T-cell (primary cell): Measurements from ENCODE around the gene APOB. TPM values are rescaled to one million over a fixed set of nuclear protein-coding genes. Genes with fewer than 3 reads are reported as not detected.

ENCODE experiments used
- ATAC-seq, 4 experiments: fragments of 200-7000 bp in 3 of 4; fragments of 150-1000 bp in 1 of 4; cut with Tn5 transposase; replicated peaks in 1 of 4; 1 replicate in 3 of 4; 2 replicates in 1 of 4; pipeline ENCODE4 v1.10.0; 2021; ENCODE audit warnings: moderate library complexity in 3 of 4, mild to moderate bottlenecking in 2 of 4, moderate number of reproducible peaks in 1 of 4
- CTCF ChIA-PET, 2 donors: fragments of 300-600 bp; sonication (Branson Sonifier 250); formaldehyde crosslinking; loops; one replicate each; lab custom pipeline; 2022; ENCODE audit warnings: antibody characterized with exemption in 2 of 2; lab: Charles Lee
- POLR2A ChIA-PET, 2 donors: fragments of 300-600 bp; sonication (Branson Sonifier 250); formaldehyde crosslinking; loops; one replicate each; lab custom pipeline; 2022; ENCODE audit warnings: antibody characterized with exemption in 2 of 2; lab: Charles Lee
- DNase-seq, 35 experiments: peaks; one replicate each; pipeline versions ENCODE4 v3.0.0 to v3.0.0-alpha.2; 2013 to 2023
- H3K27ac ChIP-seq: one replicate; pipeline ENCODE4 v1.5.1; 2013; ENCODE audit warnings: low read length
- H3K27me3 ChIP-seq, 2 experiments: replicated peaks in 1 of 2; 1 replicate in 1 of 2; 2 replicates in 1 of 2; pipeline versions ENCODE4 v1.6.1 to v1.7.0; 2013; ENCODE audit warnings: low read length in 1 of 2, mixed read lengths in 1 of 2; ENCODE audit not compliant: control insufficient read depth in 2 of 2, insufficient read depth in 2 of 2; ENCODE audit errors: extremely low read depth in 1 of 2
- H3K36me3 ChIP-seq, 2 donors: 1 replicate in 1 of 2; 2 replicates in 1 of 2; pipeline versions ENCODE4 v1.6.1 to v1.7.0; 2013; ENCODE audit warnings: low read length in 1 of 2; ENCODE audit not compliant: control insufficient read depth in 2 of 2, insufficient read depth in 1 of 2; ENCODE audit errors: extremely low read depth in 1 of 2
- H3K4me1 ChIP-seq, 2 experiments: 1 replicate in 1 of 2; 2 replicates in 1 of 2; pipeline versions ENCODE4 v1.6.1 to v1.7.0; 2013; ENCODE audit warnings: low read length in 2 of 2, mixed read lengths in 1 of 2; ENCODE audit not compliant: insufficient read depth in 2 of 2, control insufficient read depth in 1 of 2; ENCODE audit errors: extremely low read depth in 1 of 2
- H3K4me3 ChIP-seq, 2 donors: 1 replicate in 1 of 2; 2 replicates in 1 of 2; pipeline versions ENCODE4 v1.5.1 to v1.7.0; 2013; ENCODE audit warnings: mild to moderate bottlenecking in 2 of 2, low read length in 1 of 2, moderate library complexity in 1 of 2; ENCODE audit not compliant: control insufficient read depth in 1 of 2; ENCODE audit errors: extremely low read depth in 1 of 2
- H3K9me3 ChIP-seq: 2 replicates; pipeline ENCODE4 v1.7.0; 2013
- H3K27ac Mint-ChIP-seq, 2 donors: one replicate each; pipeline ENCODE4 v1.8.0; 2020 to 2021; ENCODE audit warnings: mild to moderate bottlenecking in 2 of 2, mixed read lengths in 2 of 2
- H3K27me3 Mint-ChIP-seq, 2 donors: one replicate each; pipeline ENCODE4 v1.8.0; 2021 to 2022; ENCODE audit warnings: mixed read lengths in 2 of 2
- H3K36me3 Mint-ChIP-seq: one replicate; pipeline ENCODE4 v1.8.0; 2021; ENCODE audit warnings: mixed read lengths
- H3K4me1 Mint-ChIP-seq, 3 donors: one replicate each; pipeline ENCODE4 v1.8.0; 2020 to 2022; ENCODE audit warnings: mixed read lengths in 3 of 3, mild to moderate bottlenecking in 1 of 3
- H3K4me3 Mint-ChIP-seq, 3 donors: one replicate each; pipeline ENCODE4 v1.8.0; 2020 to 2022; ENCODE audit warnings: mild to moderate bottlenecking in 3 of 3, mixed read lengths in 3 of 3, moderate library complexity in 3 of 3
- H3K9me3 Mint-ChIP-seq, 3 donors: one replicate each; pipeline ENCODE4 v1.8.0; 2020 to 2022; ENCODE audit warnings: mixed read lengths in 3 of 3
- WGBS: methylation state at CpG from one replicate; pipeline ENCODE4 v1.1.5; 2013; ENCODE audit warnings: missing lambda C conversion rate; ENCODE audit not compliant: insufficient coverage; 5-methylcytosine and 5-hydroxymethylcytosine counted together
- total RNA-seq, 35 experiments: library from RNA in 6 of 35; stranded (reverse) in 6 of 35; fragments of 120-200 nt in 1 of 35; gene quantifications; one replicate each; pipeline versions ENCODE4 v1.2.1 to v1.2.4 and lab custom pipeline; 2013 to 2026

APOB gene
- total RNA-seq, 5 donors from 2014 or later (not counting 1 experiment from before 2014, with no cell fraction given) = 1.2 to 2.0 (median 1.9) TPM; not detected in 2

GRCh38 chr2:21070341-21071257, 26.7 kb upstream of the APOB start:
- no peaks in the 10 kb centered on the region for H3K36me3 ChIP-seq
- peaks cover 0 to 3% of the 10 kb centered on the region in 2 donors for H3K27me3 Mint-ChIP-seq
- 100% methylated on average over 1 of the region's 9 CpGs for WGBS
- CTCF ChIA-PET = interaction anchor here in 1 of 2 donors (0.6 kb wide), 1 partner anchor 1241 kb away, joined by 3 read pairs; no protein-coding TSS in a partner anchor
- no peaks in the 10 kb centered on the region for H3K9me3 Mint-ChIP-seq
- H3K27ac Mint-ChIP-seq = no peak overlapping the region
- no peaks in the 10 kb centered on the region for H3K4me1 ChIP-seq
- POLR2A ChIA-PET = no interaction called here
- H3K27ac ChIP-seq = no peak overlapping the region
- no peaks in the 10 kb centered on the region for H3K9me3 ChIP-seq
- H3K36me3 Mint-ChIP-seq = no peaks in the 10 kb centered on the region
- H3K27me3 ChIP-seq = no peaks in the 10 kb centered on the region
- no peak overlapping the region for H3K4me3 Mint-ChIP-seq
- DNase-seq (no peak), ATAC-seq (no peak)
- no peak overlapping the region for H3K4me3 ChIP-seq
- H3K4me1 Mint-ChIP-seq = no peaks in the 10 kb centered on the region

GRCh38 chr2:21069746-21070340, 26.0 kb upstream of the APOB start:
- no peak overlapping the region for H3K27ac ChIP-seq
- Mint-ChIP-seq H3K27ac (no peak overlapping the region), H3K4me3 (no peak overlapping the region)

GRCh38 chr2:21067859-21068537, 24.1 kb upstream of the APOB start:
- Histone ChIP-seq H3K36me3 (no peaks in the 10 kb centered on the region), H3K9me3 (no peaks in the 10 kb centered on the region), H3K27ac (no peak overlapping the region), H3K27me3 (no peaks in the 10 kb centered on the region), H3K4me3 (no peak overlapping the region), H3K4me1 (no peaks in the 10 kb centered on the region)
- POLR2A ChIA-PET = interaction anchor here in 1 of 2 donors (0.6 kb wide), 1 partner anchor 130 kb away, joined by 4 read pairs; no protein-coding TSS in a partner anchor
- H3K27ac Mint-ChIP-seq = no peak overlapping the region
- H3K9me3 Mint-ChIP-seq = no peaks in the 10 kb centered on the region
- H3K4me3 Mint-ChIP-seq = no peak overlapping the region
- DNase-seq = no peak
- no peaks in the 10 kb centered on the region for H3K36me3 Mint-ChIP-seq
- no peaks in the 10 kb centered on the region for H3K4me1 Mint-ChIP-seq
- WGBS = 83% methylated on average over 2 of the region's 2 CpGs
- ATAC-seq = no peak
- H3K27me3 Mint-ChIP-seq = peaks cover 3% of the 10 kb centered on the region in 2 donors
- CTCF ChIA-PET = interaction anchor here in 1 of 2 donors (0.7 kb wide), 1 partner anchor 12 kb away, joined by 3 read pairs; no protein-coding TSS in a partner anchor

More at GRCh38 chr2:21069746-21070340, 26.0 kb upstream of the APOB start:
- no peaks in the 10 kb centered on the region for H3K9me3 Mint-ChIP-seq
- peaks cover 3% of the 10 kb centered on the region in 2 donors for H3K27me3 Mint-ChIP-seq
- no peaks in the 10 kb centered on the region for H3K9me3 ChIP-seq
- no peaks in the 10 kb centered on the region for H3K4me1 Mint-ChIP-seq
- DNase-seq (no peak), ATAC-seq (no peak)
- ChIA-PET CTCF (interaction anchor here in 1 of 2 donors (0.6 kb wide), 1 partner anchor 1240 kb away, joined by 3 read pairs; no protein-coding TSS in a partner anchor), POLR2A (no interaction called here)
- no peaks in the 10 kb centered on the region for H3K4me1 ChIP-seq
- no peaks in the 10 kb centered on the region for H3K36me3 ChIP-seq
- no peak overlapping the region for H3K4me3 ChIP-seq
- no peaks in the 10 kb centered on the region for H3K36me3 Mint-ChIP-seq
- H3K27me3 ChIP-seq = no peaks in the 10 kb centered on the region
- WGBS = no CpG with 5 or more reads among the region's 2 CpGs

- H3K4me1 Mint-ChIP-seq = no peaks in the 10 kb centered on the region
- Histone ChIP-seq H3K36me3 (no peaks in the 10 kb centered on the region), H3K27ac (no peak overlapping the region), H3K4me1 (no peaks in the 10 kb centered on the region), H3K27me3 (no peaks in the 10 kb centered on the region), H3K9me3 (no peaks in the 10 kb centered on the region), H3K4me3 (no peak overlapping the region)
- H3K36me3 Mint-ChIP-seq = no peaks in the 10 kb centered on the region
- H3K4me3 Mint-ChIP-seq = no peak overlapping the region
- no peaks in the 10 kb centered on the region for H3K9me3 Mint-ChIP-seq
- DNase-seq = no peak
- H3K27ac Mint-ChIP-seq = no peak overlapping the region
- no CpG with 5 or more reads among the region's 5 CpGs for WGBS
- H3K27me3 Mint-ChIP-seq = peaks cover 3% of the 10 kb centered on the region in 2 donors
- no peak for ATAC-seq
- POLR2A ChIA-PET = no interaction called here
- CTCF ChIA-PET = no interaction called here
These were observed 23.3 kb upstream of the APOB start for GRCh38 chr2:21067125-21067524.

GRCh38 chr2:21059885-21060610, 16.2 kb upstream of the APOB start:
- Histone ChIP-seq H3K4me3 (no peak overlapping the region), H3K4me1 (no peaks in the 10 kb centered on the region), H3K36me3 (no peaks in the 10 kb centered on the region), H3K9me3 (no peaks in the 10 kb centered on the region), H3K27me3 (no peaks in the 10 kb centered on the region), H3K27ac (no peak overlapping the region)
- Mint-ChIP-seq H3K27me3 (peaks cover 6 to 11% of the 10 kb centered on the region in 2 donors), H3K4me1 (no peaks in the 10 kb centered on the region), H3K9me3 (no peaks in the 10 kb centered on the region), H3K36me3 (no peaks in the 10 kb centered on the region), H3K4me3 (no peak overlapping the region), H3K27ac (no peak overlapping the region)
- WGBS = 71% methylated on average over 1 of the region's 3 CpGs
- ATAC-seq (no peak), DNase-seq (no peak)
- CTCF ChIA-PET = no interaction called here
- POLR2A ChIA-PET = no interaction called here
